ENCODE results near the gene ALDH3B1. TPM values are rescaled to one million over a fixed set of nuclear protein-coding genes. Genes with fewer than 3 reads are reported as not detected.

ALDH3B1 gene
- total RNA-seq, 1 experiment from 2014 or later = 18.3 TPM

DNA sequence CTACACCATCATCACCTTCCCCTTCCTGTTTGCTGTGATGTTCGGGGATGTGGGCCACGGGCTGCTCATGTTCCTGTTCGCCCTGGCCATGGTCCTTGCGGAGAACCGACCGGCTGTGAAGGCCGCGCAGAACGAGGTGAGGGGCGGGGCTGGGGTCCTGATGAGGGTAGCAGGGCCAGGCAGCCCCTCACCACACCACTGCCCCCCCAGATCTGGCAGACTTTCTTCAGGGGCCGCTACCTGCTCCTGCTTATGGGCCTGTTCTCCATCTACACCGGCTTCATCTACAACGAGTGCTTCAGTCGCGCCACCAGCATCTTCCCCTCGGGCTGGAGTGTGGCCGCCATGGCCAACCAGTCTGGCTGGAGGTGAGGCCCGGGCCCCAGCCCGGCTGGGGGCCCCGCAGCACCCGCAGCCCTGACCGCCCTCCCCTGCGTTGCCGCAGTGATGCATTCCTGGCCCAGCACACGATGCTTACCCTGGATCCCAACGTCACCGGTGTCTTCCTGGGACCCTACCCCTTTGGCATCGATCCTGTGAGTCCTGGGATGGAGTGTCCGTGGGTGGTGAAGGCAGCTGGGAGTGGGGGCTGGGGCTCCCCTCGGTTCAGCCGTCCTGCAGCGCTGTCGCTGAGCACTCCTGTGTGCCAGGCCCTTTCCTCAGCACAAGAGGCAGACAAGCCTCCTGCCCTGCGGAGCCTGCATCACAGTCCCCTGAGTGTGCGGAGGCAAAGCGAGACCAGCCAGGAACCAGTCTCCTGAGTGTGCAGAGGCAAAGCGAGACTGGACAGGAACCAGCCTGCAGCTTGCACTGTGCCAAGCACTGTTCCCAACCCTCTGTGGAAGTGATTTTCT, 37.5 kb downstream of the ALDH3B1 start:
- intact Hi-C loops (cut with micrococcal nuclease; ENCODE audit: unreplicated experiment) = no loop called here
- no peak for DNase-seq (ENCODE audit: low read depth, low spot score)
- Histone ChIP-seq H3K27ac (ENCODE audit: low read length) (no peak overlapping the region), H3K9me3 (ENCODE audit: control insufficient read depth, insufficient read depth, low read depth, low read length) (no peaks in the 10 kb centered on the region), H3K4me3 (ENCODE audit: low read depth in 2 of 2, low read length in 2 of 2) (no peak overlapping the region), H3K27me3 (ENCODE audit: control insufficient read depth, insufficient read depth, low read length) (no peaks in the 10 kb centered on the region), H3K4me1 (ENCODE audit: control insufficient read depth, insufficient read depth, low read length) (no peaks in the 10 kb centered on the region; the same call in none of the 2 replicates), H3K36me3 (ENCODE audit: control insufficient read depth, insufficient read depth, low read length) (no peaks in the 10 kb centered on the region)
- BruUV-seq (replicated peaks) = no TSS peak
- TF ChIP-seq SIN3A (IDR thresholded peaks at IDR 0.05; ENCODE audit: borderline replicate concordance, insufficient read depth, low read depth, low read length) (no peak), TCF7L2 (IDR thresholded peaks at IDR 0.05; ENCODE audit: low read depth, low read length) (no peak), POLR2AphosphoS5 (IDR thresholded peaks at IDR 0.05; ENCODE audit: low read depth, low read length) (no peak)
- TF ChIP-seq, protein P1, sequence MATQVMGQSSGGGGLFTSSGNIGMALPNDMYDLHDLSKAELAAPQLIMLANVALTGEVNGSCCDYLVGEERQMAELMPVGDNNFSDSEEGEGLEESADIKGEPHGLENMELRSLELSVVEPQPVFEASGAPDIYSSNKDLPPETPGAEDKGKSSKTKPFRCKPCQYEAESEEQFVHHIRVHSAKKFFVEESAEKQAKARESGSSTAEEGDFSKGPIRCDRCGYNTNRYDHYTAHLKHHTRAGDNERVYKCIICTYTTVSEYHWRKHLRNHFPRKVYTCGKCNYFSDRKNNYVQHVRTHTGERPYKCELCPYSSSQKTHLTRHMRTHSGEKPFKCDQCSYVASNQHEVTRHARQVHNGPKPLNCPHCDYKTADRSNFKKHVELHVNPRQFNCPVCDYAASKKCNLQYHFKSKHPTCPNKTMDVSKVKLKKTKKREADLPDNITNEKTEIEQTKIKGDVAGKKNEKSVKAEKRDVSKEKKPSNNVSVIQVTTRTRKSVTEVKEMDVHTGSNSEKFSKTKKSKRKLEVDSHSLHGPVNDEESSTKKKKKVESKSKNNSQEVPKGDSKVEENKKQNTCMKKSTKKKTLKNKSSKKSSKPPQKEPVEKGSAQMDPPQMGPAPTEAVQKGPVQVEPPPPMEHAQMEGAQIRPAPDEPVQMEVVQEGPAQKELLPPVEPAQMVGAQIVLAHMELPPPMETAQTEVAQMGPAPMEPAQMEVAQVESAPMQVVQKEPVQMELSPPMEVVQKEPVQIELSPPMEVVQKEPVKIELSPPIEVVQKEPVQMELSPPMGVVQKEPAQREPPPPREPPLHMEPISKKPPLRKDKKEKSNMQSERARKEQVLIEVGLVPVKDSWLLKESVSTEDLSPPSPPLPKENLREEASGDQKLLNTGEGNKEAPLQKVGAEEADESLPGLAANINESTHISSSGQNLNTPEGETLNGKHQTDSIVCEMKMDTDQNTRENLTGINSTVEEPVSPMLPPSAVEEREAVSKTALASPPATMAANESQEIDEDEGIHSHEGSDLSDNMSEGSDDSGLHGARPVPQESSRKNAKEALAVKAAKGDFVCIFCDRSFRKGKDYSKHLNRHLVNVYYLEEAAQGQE (IDR thresholded peaks at IDR 0.05; ENCODE audit: insufficient read depth in 1 of 2, low read depth in 2 of 2, low read length in 1 of 2) = no peak
- TF ChIP-seq, protein P2, sequence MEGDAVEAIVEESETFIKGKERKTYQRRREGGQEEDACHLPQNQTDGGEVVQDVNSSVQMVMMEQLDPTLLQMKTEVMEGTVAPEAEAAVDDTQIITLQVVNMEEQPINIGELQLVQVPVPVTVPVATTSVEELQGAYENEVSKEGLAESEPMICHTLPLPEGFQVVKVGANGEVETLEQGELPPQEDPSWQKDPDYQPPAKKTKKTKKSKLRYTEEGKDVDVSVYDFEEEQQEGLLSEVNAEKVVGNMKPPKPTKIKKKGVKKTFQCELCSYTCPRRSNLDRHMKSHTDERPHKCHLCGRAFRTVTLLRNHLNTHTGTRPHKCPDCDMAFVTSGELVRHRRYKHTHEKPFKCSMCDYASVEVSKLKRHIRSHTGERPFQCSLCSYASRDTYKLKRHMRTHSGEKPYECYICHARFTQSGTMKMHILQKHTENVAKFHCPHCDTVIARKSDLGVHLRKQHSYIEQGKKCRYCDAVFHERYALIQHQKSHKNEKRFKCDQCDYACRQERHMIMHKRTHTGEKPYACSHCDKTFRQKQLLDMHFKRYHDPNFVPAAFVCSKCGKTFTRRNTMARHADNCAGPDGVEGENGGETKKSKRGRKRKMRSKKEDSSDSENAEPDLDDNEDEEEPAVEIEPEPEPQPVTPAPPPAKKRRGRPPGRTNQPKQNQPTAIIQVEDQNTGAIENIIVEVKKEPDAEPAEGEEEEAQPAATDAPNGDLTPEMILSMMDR (IDR thresholded peaks at IDR 0.05) = no peak
- ATAC-seq = no peak
- ChIA-PET POLR2A (no interaction called here), CTCF (no interaction called here)
- in situ Hi-C loops (cut with HindIII; ENCODE audit: low pct_unique_long_range_greater_than_20kb, low sequenced_read_pairs) = no loop called here

DNA sequence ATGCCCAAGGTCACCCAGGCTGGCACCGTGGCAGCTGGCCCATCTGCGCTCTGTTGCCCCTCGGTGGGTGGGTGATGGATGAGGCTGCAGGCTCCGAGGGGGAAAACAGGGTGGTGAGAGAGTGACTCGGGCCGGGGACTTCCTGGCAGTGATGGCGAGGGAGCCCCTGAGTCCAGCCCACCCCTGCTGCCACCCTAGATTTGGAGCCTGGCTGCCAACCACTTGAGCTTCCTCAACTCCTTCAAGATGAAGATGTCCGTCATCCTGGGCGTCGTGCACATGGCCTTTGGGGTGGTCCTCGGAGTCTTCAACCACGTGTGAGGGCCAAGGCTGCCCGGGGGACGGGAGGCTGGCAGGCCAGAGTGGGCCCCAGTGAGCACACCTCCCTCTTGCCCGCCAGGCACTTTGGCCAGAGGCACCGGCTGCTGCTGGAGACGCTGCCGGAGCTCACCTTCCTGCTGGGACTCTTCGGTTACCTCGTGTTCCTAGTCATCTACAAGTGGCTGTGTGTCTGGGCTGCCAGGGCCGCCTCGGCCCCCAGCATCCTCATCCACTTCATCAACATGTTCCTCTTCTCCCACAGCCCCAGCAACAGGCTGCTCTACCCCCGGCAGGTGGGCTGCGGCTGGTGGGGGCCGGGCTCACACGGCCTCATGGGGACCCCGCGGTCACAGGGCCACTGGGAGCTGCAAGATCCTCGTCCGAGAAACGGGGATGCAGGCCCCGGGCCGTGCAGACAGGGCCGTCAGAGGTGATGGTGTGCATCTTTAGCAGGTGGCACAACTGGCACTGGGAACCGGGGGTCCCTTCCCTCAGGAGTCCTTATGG, 38.8 kb downstream of the ALDH3B1 start:
- ChIA-PET CTCF (no interaction called here), POLR2A (no interaction called here)

More for the DNA sequence above, 38.8 kb downstream of the ALDH3B1 start:
- no peak overlapping the region for H3K4me3 ChIP-seq (ENCODE audit: low read depth in 2 of 2, low read length in 2 of 2)
- intact Hi-C loops (cut with micrococcal nuclease; ENCODE audit: unreplicated experiment) (no loop called here), in situ Hi-C loops (cut with HindIII; ENCODE audit: low pct_unique_long_range_greater_than_20kb, low sequenced_read_pairs) (no loop called here)
- DNase-seq (ENCODE audit: low read depth, low spot score) (no peak), ATAC-seq (no peak)
- H3K27ac ChIP-seq (ENCODE audit: low read length) = no peak overlapping the region
- H3K4me1 ChIP-seq (ENCODE audit: control insufficient read depth, insufficient read depth, low read length) = no peaks in the 10 kb centered on the region; the same call in 1 of the 2 replicates
- no peaks in the 10 kb centered on the region for H3K27me3 ChIP-seq (ENCODE audit: control insufficient read depth, insufficient read depth, low read length)
- no peaks in the 10 kb centered on the region for H3K36me3 ChIP-seq (ENCODE audit: control insufficient read depth, insufficient read depth, low read length)
- TF ChIP-seq SIN3A (IDR thresholded peaks at IDR 0.05; ENCODE audit: borderline replicate concordance, insufficient read depth, low read depth, low read length) (no peak), TCF7L2 (IDR thresholded peaks at IDR 0.05; ENCODE audit: low read depth, low read length) (no peak), POLR2AphosphoS5 (IDR thresholded peaks at IDR 0.05; ENCODE audit: low read depth, low read length) (no peak)
- TF ChIP-seq, protein P2 (IDR thresholded peaks at IDR 0.05) = no peak
- H3K9me3 ChIP-seq (ENCODE audit: control insufficient read depth, insufficient read depth, low read depth, low read length) = no peaks in the 10 kb centered on the region
- no TSS peak for BruUV-seq (replicated peaks)

Measured in Panc1 (cell line).